Measurements from ENCODE around the gene DUSP22. TPM values are rescaled to one million over a fixed set of nuclear protein-coding genes. Genes with fewer than 3 reads are reported as not detected.
"Not testable (repeated sequence)": the region's sequence is repeated elsewhere in the genome, so short reads cannot be mapped to it uniquely, and the experiment has no call there.

DUSP22 gene
- total RNA-seq, 1 donor from 2014 or later: 31.8 TPM

- not testable (repeated sequence) for DNase-seq
Observed at GRCh38 chr6:325161-325860, 33.0 kb downstream of the DUSP22 start.

- DNase-seq: not testable (repeated sequence)
Observed at GRCh38 chr6:326066-326465, 33.8 kb downstream of the DUSP22 start.

GRCh38 chr6:326896-327537 is 34.7 kb downstream of the DUSP22 start:
- no peak for DNase-seq

- no peak for DNase-seq
Observed at GRCh38 chr6:327538-328116, 35.3 kb downstream of the DUSP22 start.

GRCh38 chr6:328136-328670 is 35.9 kb downstream of the DUSP22 start:
- peak; percentile 34 for DNase-seq

- DNase-seq: no peak
Observed at GRCh38 chr6:328924-329323, 36.6 kb downstream of the DUSP22 start.

GRCh38 chr6:329888-330691 is 37.8 kb downstream of the DUSP22 start:
- peak; percentile 40 for DNase-seq

GRCh38 chr6:330948-331347 is 38.7 kb downstream of the DUSP22 start:
- DNase-seq: no peak

- DNase-seq: no peak
Observed at GRCh38 chr6:331622-332521, 39.6 kb downstream of the DUSP22 start.

GRCh38 chr6:332671-333070 is 40.4 kb downstream of the DUSP22 start:
- no peak for DNase-seq

GRCh38 chr6:333379-334002 is 41.2 kb downstream of the DUSP22 start:
- no peak for DNase-seq

- no peak for DNase-seq
Observed at GRCh38 chr6:334536-335510, 42.5 kb downstream of the DUSP22 start.

- peak; percentile 61 for DNase-seq
Observed at GRCh38 chr6:335572-335971, 43.3 kb downstream of the DUSP22 start.

GRCh38 chr6:336159-337114 is 44.1 kb downstream of the DUSP22 start:
- DNase-seq: no peak

GRCh38 chr6:337805-338368 is 45.6 kb downstream of the DUSP22 start:
- DNase-seq: no peak

GRCh38 chr6:338815-339262 is 46.6 kb downstream of the DUSP22 start:
- no peak for DNase-seq

GRCh38 chr6:339480-339879 is 47.2 kb downstream of the DUSP22 start:
- no peak for DNase-seq

All from tongue (tissue), 2 donors.